Measurements from ENCODE around the gene IL1B.

DNA sequence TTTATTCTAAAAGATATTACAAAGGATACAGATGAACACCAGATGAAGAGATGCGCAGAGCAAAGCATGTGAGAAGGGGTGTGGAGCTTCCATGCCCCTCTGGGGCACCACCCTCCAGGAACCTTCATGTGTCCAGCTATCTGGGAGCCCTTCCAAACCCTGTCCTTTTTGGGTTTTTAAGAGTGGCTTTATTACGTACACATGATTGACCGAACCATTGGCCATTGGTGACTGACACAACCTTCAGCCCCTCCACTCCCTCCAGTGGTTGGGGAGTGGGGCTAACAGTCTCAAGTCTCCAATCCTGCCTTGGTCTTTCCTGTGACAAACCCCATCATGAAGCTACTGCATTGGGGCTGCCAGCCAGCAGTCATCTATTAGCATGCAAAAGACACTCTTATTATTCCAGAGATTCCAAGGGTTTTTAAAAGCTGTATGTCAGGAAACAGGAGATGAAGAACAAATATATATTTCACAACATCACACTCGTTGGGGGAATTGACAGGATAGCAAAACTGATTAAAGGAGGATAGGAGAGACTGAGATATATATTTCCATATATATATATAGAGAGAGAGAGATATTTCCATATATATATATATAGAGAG lies 19.4 kb downstream of the IL1B start:
- TF ChIP-seq, protein P1, sequence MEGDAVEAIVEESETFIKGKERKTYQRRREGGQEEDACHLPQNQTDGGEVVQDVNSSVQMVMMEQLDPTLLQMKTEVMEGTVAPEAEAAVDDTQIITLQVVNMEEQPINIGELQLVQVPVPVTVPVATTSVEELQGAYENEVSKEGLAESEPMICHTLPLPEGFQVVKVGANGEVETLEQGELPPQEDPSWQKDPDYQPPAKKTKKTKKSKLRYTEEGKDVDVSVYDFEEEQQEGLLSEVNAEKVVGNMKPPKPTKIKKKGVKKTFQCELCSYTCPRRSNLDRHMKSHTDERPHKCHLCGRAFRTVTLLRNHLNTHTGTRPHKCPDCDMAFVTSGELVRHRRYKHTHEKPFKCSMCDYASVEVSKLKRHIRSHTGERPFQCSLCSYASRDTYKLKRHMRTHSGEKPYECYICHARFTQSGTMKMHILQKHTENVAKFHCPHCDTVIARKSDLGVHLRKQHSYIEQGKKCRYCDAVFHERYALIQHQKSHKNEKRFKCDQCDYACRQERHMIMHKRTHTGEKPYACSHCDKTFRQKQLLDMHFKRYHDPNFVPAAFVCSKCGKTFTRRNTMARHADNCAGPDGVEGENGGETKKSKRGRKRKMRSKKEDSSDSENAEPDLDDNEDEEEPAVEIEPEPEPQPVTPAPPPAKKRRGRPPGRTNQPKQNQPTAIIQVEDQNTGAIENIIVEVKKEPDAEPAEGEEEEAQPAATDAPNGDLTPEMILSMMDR (IDR thresholded peaks at IDR 0.05) = no peak
- no peak for TF ChIP-seq POLR2AphosphoS5 (IDR thresholded peaks at IDR 0.05; ENCODE audit: low read depth, low read length)
- TF ChIP-seq, protein P2, sequence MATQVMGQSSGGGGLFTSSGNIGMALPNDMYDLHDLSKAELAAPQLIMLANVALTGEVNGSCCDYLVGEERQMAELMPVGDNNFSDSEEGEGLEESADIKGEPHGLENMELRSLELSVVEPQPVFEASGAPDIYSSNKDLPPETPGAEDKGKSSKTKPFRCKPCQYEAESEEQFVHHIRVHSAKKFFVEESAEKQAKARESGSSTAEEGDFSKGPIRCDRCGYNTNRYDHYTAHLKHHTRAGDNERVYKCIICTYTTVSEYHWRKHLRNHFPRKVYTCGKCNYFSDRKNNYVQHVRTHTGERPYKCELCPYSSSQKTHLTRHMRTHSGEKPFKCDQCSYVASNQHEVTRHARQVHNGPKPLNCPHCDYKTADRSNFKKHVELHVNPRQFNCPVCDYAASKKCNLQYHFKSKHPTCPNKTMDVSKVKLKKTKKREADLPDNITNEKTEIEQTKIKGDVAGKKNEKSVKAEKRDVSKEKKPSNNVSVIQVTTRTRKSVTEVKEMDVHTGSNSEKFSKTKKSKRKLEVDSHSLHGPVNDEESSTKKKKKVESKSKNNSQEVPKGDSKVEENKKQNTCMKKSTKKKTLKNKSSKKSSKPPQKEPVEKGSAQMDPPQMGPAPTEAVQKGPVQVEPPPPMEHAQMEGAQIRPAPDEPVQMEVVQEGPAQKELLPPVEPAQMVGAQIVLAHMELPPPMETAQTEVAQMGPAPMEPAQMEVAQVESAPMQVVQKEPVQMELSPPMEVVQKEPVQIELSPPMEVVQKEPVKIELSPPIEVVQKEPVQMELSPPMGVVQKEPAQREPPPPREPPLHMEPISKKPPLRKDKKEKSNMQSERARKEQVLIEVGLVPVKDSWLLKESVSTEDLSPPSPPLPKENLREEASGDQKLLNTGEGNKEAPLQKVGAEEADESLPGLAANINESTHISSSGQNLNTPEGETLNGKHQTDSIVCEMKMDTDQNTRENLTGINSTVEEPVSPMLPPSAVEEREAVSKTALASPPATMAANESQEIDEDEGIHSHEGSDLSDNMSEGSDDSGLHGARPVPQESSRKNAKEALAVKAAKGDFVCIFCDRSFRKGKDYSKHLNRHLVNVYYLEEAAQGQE (IDR thresholded peaks at IDR 0.05; ENCODE audit: insufficient read depth in 1 of 2, low read depth in 2 of 2, low read length in 1 of 2) = no peak
